Activated CD4-positive, CD25-positive, alpha-beta regulatory T cell treated with anti-CD3 and anti-CD28 coated beads, Interleukin-2, amount 50 U/mL, for 24 hours (primary cell): ENCODE results near the gene HNMT.
"Not testable (repeated sequence)": the region's sequence is repeated elsewhere in the genome, so short reads cannot be mapped to it uniquely, and the experiment has no call there.

Experiments used
- ATAC-seq, 2 donors: fragments of 150-1000 bp; cut with Tn5 transposase; one replicate each; pipeline ENCODE4 v1.10.0; 2021; ENCODE audit warnings: mild to moderate bottlenecking in 1 of 2, moderate library complexity in 1 of 2

HNMT gene

GRCh38 chr2:137947032-137947727 lies 17.1 kb upstream of the HNMT start:
- no peak for ATAC-seq

GRCh38 chr2:137947728-137948336 lies 16.4 kb upstream of the HNMT start:
- no peak for ATAC-seq

- ATAC-seq = no peak
Observed at GRCh38 chr2:137948894-137949293, 15.4 kb upstream of the HNMT start.

GRCh38 chr2:137950238-137950637 lies 14.0 kb upstream of the HNMT start:
- ATAC-seq = no peak

- no peak for ATAC-seq
Observed at GRCh38 chr2:137951586-137951985, 12.7 kb upstream of the HNMT start.

GRCh38 chr2:137952586-137953129 lies 11.6 kb upstream of the HNMT start:
- ATAC-seq = peak; percentile 33 to 35

- ATAC-seq = no peak
Observed at GRCh38 chr2:137955536-137955935, 8.7 kb upstream of the HNMT start.

GRCh38 chr2:137957033-137957432 lies 7.2 kb upstream of the HNMT start:
- no peak for ATAC-seq

GRCh38 chr2:137959166-137959565 lies 5.1 kb upstream of the HNMT start:
- ATAC-seq = no peak

- no peak for ATAC-seq
Observed at GRCh38 chr2:137960223-137960622, 4.0 kb upstream of the HNMT start.

GRCh38 chr2:137961602-137962001 lies 2.7 kb upstream of the HNMT start:
- ATAC-seq = no peak

- no peak for ATAC-seq
Observed at GRCh38 chr2:137963535-137964065, 673 bp upstream of the HNMT start.

GRCh38 chr2:137964859-137965459 lies 686 bp downstream of the HNMT start:
- ATAC-seq = no peak

GRCh38 chr2:137966043-137966442 lies 1.8 kb downstream of the HNMT start:
- no peak for ATAC-seq

- no peak for ATAC-seq
Observed at GRCh38 chr2:137967042-137967441, 2.8 kb downstream of the HNMT start.

GRCh38 chr2:137968477-137969417 lies 4.5 kb downstream of the HNMT start:
- no peak for ATAC-seq

GRCh38 chr2:137969418-137969765 lies 5.1 kb downstream of the HNMT start:
- ATAC-seq = no peak

GRCh38 chr2:137969876-137970275 lies 5.6 kb downstream of the HNMT start:
- ATAC-seq = no peak

- ATAC-seq = not testable (repeated sequence)
Observed at GRCh38 chr2:137971259-137971658, 7.0 kb downstream of the HNMT start.

- no peak for ATAC-seq
Observed at GRCh38 chr2:137973280-137973679, 9.0 kb downstream of the HNMT start.

GRCh38 chr2:137975280-137976271 lies 11.3 kb downstream of the HNMT start:
- ATAC-seq = no peak
